NCI-H774 (cell line): Measurements from ENCODE around the gene HIGD1A.
"Not testable (repeated sequence)": the region's sequence is repeated elsewhere in the genome, so short reads cannot be mapped to it uniquely, and the experiment has no call there.

ENCODE experiments used
- DNase-seq: peaks from one replicate; lab custom pipeline; 2025; lab: John Stamatoyannopoulos, UW

The HIGD1A gene

GRCh38 chr3:42829083-42829627 lies 24.9 kb upstream of the HIGD1A start:
- DNase-seq, result no peak

GRCh38 chr3:42827654-42828053 lies 23.4 kb upstream of the HIGD1A start:
- DNase-seq, result no peak

DNA sequence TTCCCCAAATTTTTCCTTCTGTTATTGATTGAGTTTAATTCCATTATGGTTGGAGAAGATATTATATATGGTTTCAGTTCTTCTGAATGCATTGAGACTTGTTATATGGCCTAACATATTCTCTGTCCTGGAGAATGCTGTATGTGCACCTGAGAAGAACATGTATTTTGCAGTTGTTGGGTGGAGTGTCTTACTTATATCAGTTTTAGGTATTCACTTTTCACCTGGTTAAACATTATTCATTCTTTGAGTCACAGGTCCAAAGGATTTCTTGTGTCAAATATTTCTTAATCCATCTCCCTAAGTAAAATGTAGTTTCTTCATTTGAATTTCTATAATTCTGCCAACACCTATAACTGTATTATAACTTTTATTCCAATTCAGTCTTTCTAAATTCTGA lies 22.7 kb upstream of the HIGD1A start:
- no peak for DNase-seq

- no peak for DNase-seq
Observed at GRCh38 chr3:42826141-42826540, 21.9 kb upstream of the HIGD1A start.

GRCh38 chr3:42823351-42823750 lies 19.1 kb upstream of the HIGD1A start:
- DNase-seq, result no peak

DNA sequence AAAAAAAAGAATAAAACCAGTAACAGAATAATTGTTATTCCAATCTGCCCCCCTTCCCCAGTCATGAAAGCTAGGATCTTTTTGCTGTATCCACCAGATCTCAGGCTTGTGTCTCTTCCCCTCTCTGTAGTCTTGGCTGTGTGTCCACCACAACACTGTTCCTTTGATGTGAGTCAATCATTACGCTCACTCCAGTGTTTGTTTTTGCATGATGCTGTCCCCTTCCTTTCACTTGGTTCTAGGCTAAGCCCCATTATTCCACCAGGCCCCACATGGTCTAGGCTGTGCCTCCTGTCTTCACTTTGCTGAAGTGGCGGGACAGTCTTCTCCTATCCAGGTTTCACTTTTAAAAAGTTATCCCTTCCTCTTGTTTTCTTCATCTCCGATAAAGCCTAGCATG lies 18.5 kb upstream of the HIGD1A start:
- no peak for DNase-seq

DNA sequence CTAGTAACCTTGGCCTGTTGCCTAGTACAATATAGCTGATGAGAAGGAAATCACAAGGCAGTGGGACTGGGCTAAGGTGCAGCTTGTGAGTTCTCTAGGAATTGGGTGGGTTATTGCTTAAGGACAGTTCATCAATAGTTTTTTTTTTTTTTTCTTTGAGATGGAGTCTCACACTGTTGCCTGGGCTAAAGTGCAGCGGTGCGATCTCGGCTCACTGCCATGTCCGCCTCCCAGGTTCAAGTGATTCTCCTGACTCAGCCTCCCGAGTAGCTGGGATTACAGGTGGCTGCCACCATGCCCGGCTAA lies 16.4 kb upstream of the HIGD1A start:
- DNase-seq, result no peak

DNA sequence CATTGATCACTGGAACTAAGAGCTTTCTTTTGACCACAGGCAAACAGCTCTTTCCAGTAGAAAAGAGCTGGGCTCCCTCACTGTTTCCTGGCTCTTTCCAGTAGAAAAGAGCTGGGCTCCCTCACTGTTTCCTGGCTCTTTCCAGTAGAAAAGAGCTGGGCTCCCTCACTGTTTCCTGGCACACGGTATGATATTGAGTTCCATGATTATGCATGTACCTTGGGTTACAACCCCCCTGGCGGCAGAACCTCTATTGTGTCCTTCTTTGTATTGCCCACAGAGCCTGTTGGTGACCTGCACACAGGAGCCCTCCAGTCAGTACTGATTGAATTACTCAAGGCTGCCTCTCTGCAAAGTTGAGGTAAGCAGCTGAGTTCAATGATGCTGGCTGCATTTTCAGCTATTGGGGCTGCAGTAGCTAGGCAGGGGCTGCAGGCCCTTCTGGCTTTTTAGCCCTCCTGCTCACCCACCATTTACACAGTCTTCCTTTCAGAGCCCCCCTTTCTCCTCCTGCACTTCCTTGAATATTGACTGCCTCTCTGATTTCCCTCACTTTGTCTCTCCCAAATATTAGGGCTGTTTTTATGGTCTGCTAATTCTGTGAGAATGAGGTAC lies 15.2 kb upstream of the HIGD1A start:
- no peak for DNase-seq

DNA sequence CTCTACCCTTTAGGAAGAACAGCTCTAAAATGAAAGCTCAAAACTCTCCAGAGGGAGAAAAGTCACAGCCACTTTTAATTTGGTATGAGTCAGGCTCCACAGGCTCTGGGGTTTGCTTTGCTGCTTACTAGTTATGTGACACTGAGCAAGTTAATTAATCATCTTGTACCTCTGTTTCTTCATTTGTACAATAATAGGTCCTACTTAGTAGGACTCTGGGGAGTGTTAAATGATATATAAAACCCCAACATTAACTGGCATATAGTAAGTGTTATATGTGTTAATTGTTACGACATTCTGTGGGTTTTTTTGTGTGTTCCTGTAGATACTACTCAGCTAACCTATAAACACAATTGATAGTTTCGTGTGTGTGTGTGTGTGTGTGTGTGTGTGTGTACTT lies 11.5 kb upstream of the HIGD1A start:
- DNase-seq, result no peak

- DNase-seq, result no peak
Observed at GRCh38 chr3:42814914-42815507, 10.7 kb upstream of the HIGD1A start.

GRCh38 chr3:42814246-42814645 lies 10.0 kb upstream of the HIGD1A start:
- DNase-seq, result no peak

DNA sequence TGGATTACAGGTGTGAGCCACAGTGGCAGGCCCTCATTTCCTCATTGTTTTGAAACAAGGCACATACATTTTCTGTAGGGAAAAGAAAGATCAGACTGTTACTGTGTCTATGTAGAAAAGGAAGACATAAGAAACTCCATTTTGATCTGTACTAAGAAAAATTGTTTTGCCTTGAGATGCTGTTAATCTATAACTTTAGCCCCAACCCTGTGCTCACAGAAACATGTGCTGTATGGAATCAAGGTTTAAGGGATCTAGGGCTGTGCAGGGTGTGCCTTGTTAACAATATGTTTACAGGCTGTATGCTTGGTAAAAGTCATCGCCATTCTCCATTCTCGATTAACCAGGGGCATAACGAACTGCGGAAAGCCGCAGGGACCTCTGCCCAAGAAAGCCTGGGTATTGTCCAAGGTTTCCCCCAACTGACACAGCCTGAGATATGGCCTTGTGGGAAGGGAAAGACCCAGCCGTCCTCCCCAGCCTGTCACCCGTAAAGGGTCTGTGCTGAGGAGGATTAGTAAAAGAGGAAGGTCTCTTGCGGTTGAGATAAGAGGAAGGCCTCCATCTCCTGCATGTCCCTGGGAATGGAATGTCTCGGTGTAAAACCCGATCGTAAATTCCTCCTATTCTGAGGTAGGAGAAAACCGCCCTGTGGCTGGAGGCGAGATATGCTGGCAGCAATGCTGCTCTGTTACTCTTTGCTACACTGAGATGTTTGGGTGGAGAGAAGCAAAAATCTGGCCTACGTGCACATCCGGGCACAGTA lies 7.0 kb upstream of the HIGD1A start:
- DNase-seq, result not testable (repeated sequence)

GRCh38 chr3:42810706-42811105 lies 6.4 kb upstream of the HIGD1A start:
- DNase-seq, result not testable (repeated sequence)

- DNase-seq, result no peak
Observed at GRCh38 chr3:42809202-42809601, 4.9 kb upstream of the HIGD1A start, which contains the start of gene ACKR2. Gene ACKR2, plus strand, starts transcription at chr3:42809445. Its CDS starts 55,058 bp downstream, at chr3:42864503.

DNA sequence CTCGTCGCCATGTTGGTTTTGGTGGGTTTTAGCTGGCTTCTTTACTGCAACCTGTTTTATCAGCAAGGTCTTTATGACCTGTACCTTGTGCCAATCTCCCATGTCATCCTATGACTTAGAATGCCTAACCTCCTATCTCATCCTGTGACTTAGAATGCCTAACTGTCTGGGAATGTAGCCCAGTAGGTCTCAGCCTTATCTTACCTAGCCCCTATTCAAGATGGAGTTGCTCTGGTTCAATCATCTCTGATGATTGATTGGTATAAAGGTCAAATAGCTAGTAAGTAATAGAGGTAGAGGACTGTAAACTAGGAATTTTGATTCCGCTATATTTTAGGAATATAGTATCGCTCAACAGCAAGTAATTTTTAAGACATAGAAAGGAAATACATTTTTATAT lies 3.6 kb upstream of the HIGD1A start:
- no peak for DNase-seq

GRCh38 chr3:42805141-42805821 lies 991 bp upstream of the HIGD1A start:
- no peak for DNase-seq

DNA sequence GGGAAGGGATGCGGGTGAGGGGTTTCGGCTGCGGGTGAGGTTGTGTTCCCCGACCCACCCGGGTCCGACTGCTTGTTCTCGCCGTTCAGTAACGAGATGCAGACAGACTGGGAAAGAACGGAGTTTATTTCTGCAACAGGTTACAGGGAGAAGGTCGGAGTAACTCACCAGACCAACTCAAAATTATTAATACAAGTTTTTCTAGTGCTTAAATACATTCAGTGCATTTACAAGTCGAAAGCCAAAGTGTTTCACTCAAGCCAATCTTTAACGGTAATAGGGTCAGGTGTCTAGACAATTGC lies 492 bp upstream of the HIGD1A start:
- DNase-seq, result no peak

DNA sequence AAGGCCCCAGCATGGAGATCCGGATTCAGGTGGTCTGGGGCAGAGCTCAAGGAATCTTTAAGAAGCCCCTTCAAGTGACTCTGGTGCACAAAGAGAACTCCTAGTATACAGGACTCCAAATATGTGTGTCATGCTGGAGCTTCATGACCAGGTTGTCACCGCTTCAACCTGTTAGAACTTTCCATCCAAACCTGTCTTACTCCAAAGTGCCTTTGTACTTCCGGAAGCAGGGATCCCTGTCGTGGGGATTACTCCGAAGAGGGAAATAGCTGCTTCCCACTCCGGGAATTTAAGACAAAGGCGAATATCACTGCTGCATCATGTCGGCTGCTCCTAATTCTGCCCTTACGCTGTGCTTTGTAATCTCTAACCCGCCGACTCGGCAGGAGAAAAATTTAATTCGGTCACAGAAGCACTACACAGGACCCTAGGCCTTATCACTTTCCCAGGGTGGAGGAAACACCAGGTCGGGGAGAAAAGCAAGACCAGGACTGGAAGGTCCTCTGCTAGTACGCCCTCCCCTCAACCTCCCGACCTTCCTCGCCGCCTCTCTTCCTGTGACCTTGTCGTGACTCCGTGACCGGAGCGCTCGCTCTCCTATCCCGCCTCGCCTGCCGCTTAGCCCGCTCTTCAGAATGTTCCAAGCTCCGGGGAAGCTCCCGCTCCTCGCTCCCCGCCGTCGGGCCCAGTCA lies 730 bp downstream of the HIGD1A start:
- no peak for DNase-seq

- DNase-seq, result no peak
Observed at GRCh38 chr3:42802876-42803413, 1.3 kb downstream of the HIGD1A start.

- DNase-seq, result no peak
Observed at GRCh38 chr3:42801784-42802183, 2.5 kb downstream of the HIGD1A start.

GRCh38 chr3:42801048-42801620 lies 3.2 kb downstream of the HIGD1A start:
- no peak for DNase-seq

DNA sequence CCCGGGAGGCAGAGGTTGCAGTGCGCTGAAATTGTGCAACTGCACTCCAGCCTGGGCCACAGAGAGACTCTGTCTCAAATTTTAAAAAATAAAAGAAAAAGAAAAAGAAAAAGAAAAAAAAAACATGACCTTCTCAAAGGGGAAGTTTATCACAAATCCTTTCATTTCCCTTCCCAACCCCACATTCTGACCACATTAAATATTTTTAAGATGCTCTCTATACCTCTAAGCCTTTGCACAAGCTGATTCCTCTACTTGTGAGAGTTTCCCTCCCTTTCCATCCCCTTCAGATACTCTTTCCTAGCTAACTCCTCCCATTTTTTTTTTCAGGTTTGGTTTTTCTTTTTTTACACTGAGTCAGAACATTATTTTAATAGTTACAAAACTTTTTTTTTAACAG lies 4.0 kb downstream of the HIGD1A start:
- DNase-seq, result no peak
